Measurements from ENCODE around the gene SELENOO. TPM values are rescaled to one million over a fixed set of nuclear protein-coding genes. Genes with fewer than 3 reads are reported as not detected.

Gene SELENOO
- total RNA-seq, 1 donor from 2014 or later = 24.7 TPM

GRCh38 chr22:50213263-50213662, 12.5 kb downstream of the SELENOO start:
- TF ChIP-seq CTCF (IDR thresholded peaks at IDR 0.05; ENCODE audit: unreplicated experiment) = no peak
- Mint-ChIP-seq H3K27ac (no peak overlapping the region), H3K27me3 (no peaks in the 10 kb centered on the region), H3K9me3 (ENCODE audit: low read depth) (no peaks in the 10 kb centered on the region), H3K4me3 (ENCODE audit: low read depth) (no peak overlapping the region), H3K4me1 (ENCODE audit: low read depth) (no peaks in the 10 kb centered on the region), H3K36me3 (ENCODE audit: insufficient read depth) (peaks cover 25% of the 10 kb centered on the region)
- no peak for DNase-seq (ENCODE audit: low spot score, unreplicated experiment)

GRCh38 chr22:50215297-50216054, 14.7 kb downstream of the SELENOO start:
- Mint-ChIP-seq H3K4me3 (ENCODE audit: low read depth) (no peak overlapping the region), H3K4me1 (ENCODE audit: low read depth) (no peaks in the 10 kb centered on the region), H3K27me3 (no peaks in the 10 kb centered on the region), H3K36me3 (ENCODE audit: insufficient read depth) (peaks cover 21% of the 10 kb centered on the region), H3K9me3 (ENCODE audit: low read depth) (no peaks in the 10 kb centered on the region), H3K27ac (no peak overlapping the region)
- DNase-seq (ENCODE audit: low spot score, unreplicated experiment) = no peak
- no peak for TF ChIP-seq CTCF (IDR thresholded peaks at IDR 0.05; ENCODE audit: unreplicated experiment)

- H3K4me1 Mint-ChIP-seq (ENCODE audit: low read depth) = no peaks in the 10 kb centered on the region
- H3K36me3 Mint-ChIP-seq (ENCODE audit: insufficient read depth) = peaks cover 20% of the 10 kb centered on the region
- H3K9me3 Mint-ChIP-seq (ENCODE audit: low read depth) = no peaks in the 10 kb centered on the region
- H3K27ac Mint-ChIP-seq = no peak overlapping the region
- DNase-seq (ENCODE audit: low spot score, unreplicated experiment) = no peak
- no peak for TF ChIP-seq CTCF (IDR thresholded peaks at IDR 0.05; ENCODE audit: unreplicated experiment)
- no peak overlapping the region for H3K4me3 Mint-ChIP-seq (ENCODE audit: low read depth)
- no peaks in the 10 kb centered on the region for H3K27me3 Mint-ChIP-seq
Measured at GRCh38 chr22:50216055-50216683, 15.4 kb downstream of the SELENOO start.

GRCh38 chr22:50216684-50217520, 16.1 kb downstream of the SELENOO start:
- no peak for TF ChIP-seq CTCF (IDR thresholded peaks at IDR 0.05; ENCODE audit: unreplicated experiment)
- peaks cover 19% of the 10 kb centered on the region for H3K36me3 Mint-ChIP-seq (ENCODE audit: insufficient read depth)
- DNase-seq (ENCODE audit: low spot score, unreplicated experiment) = no peak
- H3K4me3 Mint-ChIP-seq (ENCODE audit: low read depth) = no peak overlapping the region
- H3K9me3 Mint-ChIP-seq (ENCODE audit: low read depth) = no peaks in the 10 kb centered on the region
- H3K4me1 Mint-ChIP-seq (ENCODE audit: low read depth) = no peaks in the 10 kb centered on the region
- no peaks in the 10 kb centered on the region for H3K27me3 Mint-ChIP-seq
- H3K27ac Mint-ChIP-seq = no peak overlapping the region

- no peaks in the 10 kb centered on the region for H3K4me1 Mint-ChIP-seq (ENCODE audit: low read depth)
- DNase-seq (ENCODE audit: low spot score, unreplicated experiment) = no peak
- no peaks in the 10 kb centered on the region for H3K27me3 Mint-ChIP-seq
- peaks cover 15% of the 10 kb centered on the region for H3K36me3 Mint-ChIP-seq (ENCODE audit: insufficient read depth)
- H3K27ac Mint-ChIP-seq = no peak overlapping the region
- no peak for TF ChIP-seq CTCF (IDR thresholded peaks at IDR 0.05; ENCODE audit: unreplicated experiment)
- no peak overlapping the region for H3K4me3 Mint-ChIP-seq (ENCODE audit: low read depth)
- H3K9me3 Mint-ChIP-seq (ENCODE audit: low read depth) = no peaks in the 10 kb centered on the region
Measured at GRCh38 chr22:50217543-50218152, 16.8 kb downstream of the SELENOO start.

Data from progenitor cell of endocrine pancreas (in vitro differentiated cells).